T-helper 1 cell treated with Interleukin-12 subunit alpha and Interleukin-12 subunit beta and Interleukin-4 antibody, amounts not matched to agents 30 ng/mL and 1 ng/mL, for 36 hours (primary cell): ENCODE results near the gene HNRNPR. TPM values are rescaled to one million over a fixed set of nuclear protein-coding genes. Genes with fewer than 3 reads are reported as not detected.
"Not testable (repeated sequence)": the region's sequence is repeated elsewhere in the genome, so short reads cannot be mapped to it uniquely, and the experiment has no call there.

Experiments used
- intact Hi-C: fragments of 100-400 bp; cut with micrococcal nuclease; formaldehyde crosslinking; loops from one replicate; pipeline ENCODE4 v1.15.1; 2024
- total RNA-seq: library from RNA; stranded (reverse); gene quantifications from 2 replicates; pipeline ENCODE4 v1.2.3, GENCODE V29; 2022

The HNRNPR gene
- total RNA-seq, 1 donor from 2014 or later = 207 TPM

- intact Hi-C loops = loop anchor here (5.0 to 10.0 kb wide), 6 partner anchors 83 to 1305 kb away; partner anchors contain the start of genes LUZP1, SRRM1 and TCEA3
Measured at GRCh38 chr1:23339632-23340031, 4.5 kb downstream of the HNRNPR start.

DNA sequence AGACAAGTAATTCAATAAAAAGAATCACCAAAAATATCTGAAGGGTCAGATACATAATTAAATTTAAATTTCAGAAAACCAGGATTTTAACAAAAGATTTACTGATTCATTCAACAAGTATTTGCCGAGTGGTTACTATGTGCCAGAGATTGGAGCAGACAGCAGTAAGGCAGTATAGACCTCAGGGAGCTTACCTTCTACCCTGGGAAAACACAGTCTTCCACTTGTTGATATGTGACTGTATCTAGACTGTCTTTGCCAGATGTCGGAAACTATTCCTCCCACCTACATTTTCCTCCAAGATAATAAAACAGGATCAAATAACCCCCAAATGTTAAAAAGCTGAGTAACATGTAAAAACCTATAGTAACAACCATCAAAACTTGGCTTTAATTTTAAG lies 6.2 kb downstream of the HNRNPR start:
- intact Hi-C loops = no loop called here

- intact Hi-C loops = no loop called here
Measured at GRCh38 chr1:23331713-23332112, 12.4 kb downstream of the HNRNPR start.

- intact Hi-C loops = no loop called here
Measured at GRCh38 chr1:23330846-23331245, 13.2 kb downstream of the HNRNPR start.

DNA sequence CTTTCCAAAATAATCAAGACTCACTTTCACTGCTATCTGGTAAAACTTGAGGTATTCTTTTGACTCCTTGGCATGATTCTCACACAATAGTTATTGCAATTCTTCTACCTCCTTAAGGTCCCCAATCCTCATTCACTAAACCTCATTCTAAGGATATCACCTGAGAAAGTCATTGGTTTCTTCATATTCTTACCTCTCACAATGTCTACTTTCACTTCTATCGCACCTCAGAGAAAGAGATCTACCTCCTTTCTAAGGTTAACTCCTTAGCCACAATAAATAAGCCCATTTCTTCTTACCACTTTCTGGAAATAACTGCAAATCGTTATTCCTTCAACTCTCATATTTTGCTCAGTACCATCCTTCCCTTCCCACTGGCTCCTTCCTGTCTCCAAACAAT lies 18.7 kb downstream of the HNRNPR start:
- intact Hi-C loops = no loop called here

DNA sequence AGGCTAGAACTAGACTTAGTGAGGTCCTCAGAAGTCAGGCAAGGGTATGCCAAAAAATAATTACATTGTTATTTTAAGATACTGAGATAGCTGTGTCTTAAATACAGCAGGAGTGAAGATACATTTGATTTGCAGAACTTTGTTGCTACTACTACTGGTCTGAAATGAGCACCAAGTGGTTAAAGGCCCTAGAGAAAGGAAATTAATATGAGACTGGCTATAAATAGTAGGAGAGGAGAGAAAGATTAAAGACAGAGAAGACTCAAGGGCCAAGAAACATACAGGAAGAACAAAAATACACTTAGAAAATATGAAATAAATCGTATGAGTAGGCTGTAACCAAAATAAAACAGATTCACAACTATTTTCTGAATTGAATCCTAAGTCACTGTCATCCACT lies 21.3 kb downstream of the HNRNPR start:
- intact Hi-C loops = no loop called here

GRCh38 chr1:23310280-23310679 lies 33.8 kb downstream of the HNRNPR start:
- intact Hi-C loops = not testable (repeated sequence)

DNA sequence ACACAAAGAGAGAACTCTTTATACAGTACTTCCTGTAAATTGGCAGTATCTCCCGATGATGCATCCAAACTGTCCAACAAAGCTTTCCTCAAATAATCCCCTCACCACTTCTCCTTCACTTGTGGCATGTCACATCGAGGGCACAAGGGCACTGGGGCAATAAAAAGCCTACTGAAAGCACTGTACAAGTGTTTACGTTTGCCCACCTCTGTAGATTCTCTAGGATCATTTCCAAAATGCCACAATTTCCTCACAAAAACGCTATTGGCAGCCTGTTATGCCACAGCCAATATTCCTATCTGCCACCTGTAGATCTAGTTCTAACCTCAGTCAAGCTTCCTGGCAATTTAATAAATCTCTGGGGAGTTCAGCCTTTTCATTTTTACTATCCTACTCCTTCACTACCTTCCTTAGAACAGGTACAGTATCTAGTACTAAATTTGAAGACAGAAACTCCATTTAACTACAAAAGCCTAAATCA lies 39.9 kb downstream of the HNRNPR start:
- intact Hi-C loops = no loop called here

DNA sequence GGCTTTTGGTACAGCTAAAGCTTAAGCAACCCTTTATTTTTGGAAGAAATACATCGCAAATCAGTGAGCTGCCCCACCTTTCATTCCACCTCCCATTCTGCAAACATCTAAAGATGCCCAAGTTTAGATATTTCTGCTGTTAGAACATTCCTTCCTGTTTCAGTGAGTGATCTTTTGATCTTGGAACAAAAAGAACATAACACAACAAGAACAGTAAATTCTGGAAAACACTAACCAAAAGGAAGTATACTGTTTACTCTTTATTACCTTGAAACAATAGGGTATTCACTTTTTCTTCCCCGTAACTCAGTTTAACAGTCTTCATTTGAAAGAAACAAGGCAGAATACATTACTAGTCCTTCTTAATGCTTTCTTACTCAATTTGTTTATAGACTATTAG lies 40.6 kb downstream of the HNRNPR start:
- intact Hi-C loops = no loop called here

- intact Hi-C loops = no loop called here
Measured at GRCh38 chr1:23296931-23297330, 47.2 kb downstream of the HNRNPR start.

DNA sequence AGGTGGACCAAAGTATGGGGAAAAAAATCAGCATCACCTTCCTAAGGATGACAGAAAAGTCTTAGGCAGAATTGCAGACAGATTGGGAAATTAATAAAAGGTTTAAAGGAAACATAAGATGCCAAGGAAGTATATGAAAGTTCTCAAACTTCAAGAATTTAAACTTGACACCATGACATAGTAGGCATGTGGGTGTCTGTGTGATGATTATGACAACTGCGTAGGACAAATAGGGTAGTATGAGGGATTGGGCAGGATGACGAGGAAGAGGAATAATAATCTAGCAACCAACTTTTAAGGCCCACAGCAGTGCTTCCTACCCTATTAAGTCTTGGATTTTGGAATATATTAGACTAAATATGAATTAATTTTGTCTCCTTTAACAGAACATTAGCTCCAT lies 52.4 kb downstream of the HNRNPR start:
- intact Hi-C loops = no loop called here

DNA sequence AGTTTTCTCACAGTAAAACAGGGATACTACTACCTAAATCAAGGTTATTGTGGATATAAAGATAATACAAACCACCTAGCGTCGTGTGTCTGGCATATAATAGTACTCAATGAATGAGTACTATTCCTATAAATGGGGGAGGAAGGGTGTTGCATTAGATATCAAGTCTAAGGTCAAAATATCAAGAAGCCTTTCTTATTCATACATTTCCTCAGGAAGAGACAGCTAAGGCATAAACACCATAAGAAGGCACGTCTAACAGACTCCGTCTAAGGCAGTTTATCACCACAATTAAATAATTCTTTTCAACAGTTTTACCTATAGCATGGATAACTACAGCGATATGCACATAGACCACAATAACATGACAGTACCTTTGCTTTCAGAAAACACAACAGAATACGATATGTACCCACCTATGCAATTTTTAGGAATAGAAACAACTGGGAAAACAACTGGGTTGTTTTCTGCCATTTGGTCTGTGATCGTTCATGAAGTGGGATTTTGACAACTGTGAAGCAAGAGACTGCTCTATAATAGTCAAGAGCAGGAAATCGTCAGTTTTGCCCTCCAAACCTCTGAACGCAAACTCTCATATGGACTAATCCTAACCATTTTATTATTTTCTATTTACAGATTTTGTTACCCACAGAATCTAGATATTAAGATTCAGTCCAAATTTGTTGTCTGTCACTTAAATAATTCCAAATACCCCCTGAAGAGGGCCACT lies 53.1 kb downstream of the HNRNPR start:
- intact Hi-C loops = no loop called here

DNA sequence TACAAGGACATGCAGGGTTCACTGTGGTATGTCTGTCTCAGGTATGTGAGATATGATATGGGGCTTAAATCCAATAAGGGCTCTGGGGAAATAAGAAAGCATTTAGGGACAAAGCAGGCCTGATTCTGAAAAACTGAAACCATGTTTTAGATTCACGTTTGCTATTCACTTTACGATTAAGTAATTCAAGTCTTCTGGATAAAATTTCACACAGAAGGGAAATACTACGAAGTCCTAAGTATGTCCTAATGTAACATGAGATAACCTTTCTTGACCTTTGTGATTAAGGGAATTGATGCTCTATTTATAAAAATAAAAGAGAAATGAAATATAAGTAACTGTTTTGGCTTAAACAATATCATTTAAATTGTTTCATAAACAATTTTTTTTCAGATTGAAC lies 55.4 kb downstream of the HNRNPR start:
- intact Hi-C loops = no loop called here

DNA sequence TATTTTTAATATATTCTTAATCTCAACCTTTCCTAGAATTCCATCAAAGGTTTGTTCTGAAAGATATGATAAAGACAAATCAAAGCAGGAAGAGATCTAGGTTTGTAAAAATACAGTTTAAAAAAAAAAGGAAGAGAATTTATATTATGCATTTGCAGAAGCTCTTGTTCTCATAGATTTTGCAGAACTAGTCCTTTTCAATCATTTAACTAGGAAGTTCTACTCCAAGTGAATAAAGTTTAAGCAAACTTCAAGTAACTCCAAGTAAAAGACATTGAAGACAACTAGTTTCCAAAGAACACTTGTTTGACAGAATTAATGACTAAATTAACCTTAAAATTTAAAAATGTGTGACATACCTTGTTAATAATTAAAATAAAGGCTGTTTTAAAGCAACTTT lies 55.9 kb downstream of the HNRNPR start:
- intact Hi-C loops = no loop called here

DNA sequence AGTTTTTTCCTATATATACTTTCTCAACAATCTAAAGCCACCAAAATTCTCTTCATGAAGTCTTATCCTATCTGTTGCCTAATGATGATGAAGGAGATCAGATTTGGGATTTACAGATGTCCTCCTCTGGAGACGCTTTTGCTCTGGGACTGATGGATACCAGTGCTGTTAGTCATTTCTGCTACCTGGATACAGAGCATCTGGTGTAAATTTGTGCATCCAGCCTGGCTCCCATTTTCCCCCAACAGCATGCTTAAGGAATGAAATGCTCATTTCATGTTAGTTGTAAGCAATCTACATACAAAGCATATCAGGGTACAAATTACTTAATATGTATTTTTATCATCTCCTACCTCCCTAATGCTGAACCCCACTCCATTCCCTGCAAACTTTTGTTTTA lies 57.7 kb downstream of the HNRNPR start:
- intact Hi-C loops = no loop called here

- intact Hi-C loops = no loop called here
Measured at GRCh38 chr1:23283667-23284602, 60.1 kb downstream of the HNRNPR start.

GRCh38 chr1:23282957-23283356 lies 61.1 kb downstream of the HNRNPR start:
- intact Hi-C loops = no loop called here

- intact Hi-C loops = loop anchor here (10.0 kb wide), 1 partner anchor 304 kb away; the partner anchor contains the start of gene LACTBL1
Measured at GRCh38 chr1:23278717-23279116, 65.4 kb downstream of the HNRNPR start.

DNA sequence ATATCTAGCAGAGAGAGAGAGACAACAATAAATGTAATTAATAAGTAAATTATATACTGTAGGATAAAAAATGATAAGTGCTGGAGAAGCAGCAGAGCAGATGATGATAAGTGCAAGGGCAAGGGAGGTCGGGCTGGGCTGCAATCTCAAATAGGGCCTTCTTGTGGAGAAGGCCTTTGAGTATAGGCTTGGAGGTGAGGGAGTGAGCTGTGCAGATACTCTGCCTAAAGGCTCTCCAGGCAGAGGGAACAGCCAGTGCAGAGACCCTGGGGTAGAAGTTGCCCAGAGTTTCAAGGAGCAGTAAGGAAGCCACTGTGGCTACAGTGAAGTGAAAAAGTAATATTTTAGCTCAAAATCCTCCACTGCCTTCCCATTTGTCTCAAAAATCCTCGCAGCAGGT lies 67.6 kb downstream of the HNRNPR start:
- intact Hi-C loops = loop anchor here (10.0 kb wide), 1 partner anchor 302 kb away; the partner anchor contains the start of gene LACTBL1

GRCh38 chr1:23274134-23274505 lies 70.0 kb downstream of the HNRNPR start:
- intact Hi-C loops = loop anchor here (10.0 kb wide), 1 partner anchor 299 kb away; the partner anchor contains the start of gene LACTBL1

GRCh38 chr1:23273450-23274133 lies 70.5 kb downstream of the HNRNPR start:
- intact Hi-C loops = loop anchor here (10.0 kb wide), 1 partner anchor 299 kb away; the partner anchor contains the start of gene LACTBL1
